Naive B cell (primary cell): ENCODE results near the gene HS6ST1. TPM values are rescaled to one million over a fixed set of nuclear protein-coding genes. Genes with fewer than 3 reads are reported as not detected.

Source experiments
- ATAC-seq, 2 donors: fragments of 150-1000 bp; cut with Tn5 transposase; 2 replicates each; pipeline ENCODE4 v1.10.0; 2021; ENCODE audit warnings: low read depth in 2 of 2, mild to moderate bottlenecking in 2 of 2, moderate library complexity in 2 of 2
- DNase-seq: peaks from one replicate; pipeline ENCODE4 v3.0.0; 2022
- H3K27ac Mint-ChIP-seq, 6 donors: one replicate each; pipeline ENCODE4 v1.8.0; 2020 to 2022; ENCODE audit warnings: mild to moderate bottlenecking in 6 of 6, mixed read lengths in 6 of 6, moderate library complexity in 5 of 6, inconsistent platforms in 2 of 6
- H3K27me3 Mint-ChIP-seq, 3 donors: one replicate each; pipeline ENCODE4 v1.8.0; 2021 to 2022; ENCODE audit warnings: mixed read lengths in 3 of 3, mild to moderate bottlenecking in 1 of 3
- H3K36me3 Mint-ChIP-seq, 2 donors: one replicate each; pipeline ENCODE4 v1.8.0; 2020 to 2022; ENCODE audit warnings: mixed read lengths in 2 of 2, inconsistent platforms in 1 of 2, mild to moderate bottlenecking in 1 of 2
- H3K4me1 Mint-ChIP-seq, 3 donors: one replicate each; pipeline ENCODE4 v1.8.0; 2020 to 2022; ENCODE audit warnings: mixed read lengths in 3 of 3, inconsistent platforms in 1 of 3, mild to moderate bottlenecking in 1 of 3, moderate library complexity in 1 of 3
- H3K4me3 Mint-ChIP-seq, 8 donors: one replicate each; pipeline ENCODE4 v1.8.0; 2020 to 2022; ENCODE audit warnings: mild to moderate bottlenecking in 8 of 8, mixed read lengths in 8 of 8, moderate library complexity in 8 of 8, inconsistent platforms in 2 of 8
- H3K9me3 Mint-ChIP-seq, 7 donors: one replicate each; pipeline ENCODE4 v1.8.0; 2020 to 2022; ENCODE audit warnings: mixed read lengths in 7 of 7, mild to moderate bottlenecking in 5 of 7, inconsistent platforms in 2 of 7, moderate library complexity in 1 of 7
- polyA plus RNA-seq, 6 donors: library from polyadenylated mRNA; unstranded; fragments of 300-500 nt; fragmentation: Illumina TruSeq; gene quantifications; one replicate each; pipeline ENCODE4 v1.2.3, GENCODE V29; 2021; ENCODE audit warnings: low read depth in 6 of 6

HS6ST1 gene
- polyA plus RNA-seq, 6 donors from 2014 or later: 3.3 to 11.5 (median 6.8) TPM

- H3K27ac Mint-ChIP-seq: no peak overlapping the region
- H3K4me3 Mint-ChIP-seq: no peak overlapping the region
- peaks cover 5 to 17% of the 10 kb centered on the region in 2 donors for H3K36me3 Mint-ChIP-seq
- peaks cover 33 to 64% (median 43%) of the 10 kb centered on the region in 3 donors for H3K4me1 Mint-ChIP-seq
- no peak for DNase-seq
- H3K9me3 Mint-ChIP-seq: peaks cover 0 to 7% (median 5%) of the 10 kb centered on the region in 7 donors
- ATAC-seq: no peak
- H3K27me3 Mint-ChIP-seq: no peaks in the 10 kb centered on the region
These were observed 17.1 kb downstream of the HS6ST1 start for GRCh38 chr2:128301501-128301966.

GRCh38 chr2:128301021-128301420 is 17.6 kb downstream of the HS6ST1 start:
- no peak for ATAC-seq
- no peak overlapping the region for H3K27ac Mint-ChIP-seq
- no peak for DNase-seq
- H3K36me3 Mint-ChIP-seq: peaks cover 5 to 17% of the 10 kb centered on the region in 2 donors
- no peaks in the 10 kb centered on the region for H3K27me3 Mint-ChIP-seq
- H3K4me3 Mint-ChIP-seq: no peak overlapping the region
- H3K9me3 Mint-ChIP-seq: peaks cover 0 to 7% (median 5%) of the 10 kb centered on the region in 7 donors
- H3K4me1 Mint-ChIP-seq: peaks cover 33 to 62% (median 49%) of the 10 kb centered on the region in 3 donors

GRCh38 chr2:128300151-128301020 is 18.3 kb downstream of the HS6ST1 start:
- Mint-ChIP-seq H3K9me3 (peaks cover 0 to 7% (median 5%) of the 10 kb centered on the region in 7 donors), H3K4me3 (no peak overlapping the region), H3K27me3 (no peaks in the 10 kb centered on the region), H3K27ac (no peak overlapping the region), H3K36me3 (peaks cover 5 to 17% of the 10 kb centered on the region in 2 donors), H3K4me1 (peaks cover 33 to 62% (median 51%) of the 10 kb centered on the region in 3 donors)
- DNase-seq (no peak), ATAC-seq (no peak)

GRCh38 chr2:128299628-128300027 is 19.0 kb downstream of the HS6ST1 start:
- Mint-ChIP-seq H3K9me3 (peaks cover 0 to 7% (median 5%) of the 10 kb centered on the region in 7 donors), H3K4me3 (no peak overlapping the region), H3K27me3 (no peaks in the 10 kb centered on the region), H3K27ac (no peak overlapping the region), H3K36me3 (peaks cover 5 to 17% of the 10 kb centered on the region in 2 donors), H3K4me1 (peaks cover 35 to 65% (median 56%) of the 10 kb centered on the region in 3 donors)
- DNase-seq: no peak
- no peak for ATAC-seq

- Mint-ChIP-seq H3K9me3 (peaks cover 0 to 7% (median 5%) of the 10 kb centered on the region in 7 donors), H3K4me1 (peaks cover 39 to 66% (median 57%) of the 10 kb centered on the region in 3 donors), H3K4me3 (peak overlapping the region in 1 of 8 donors; percentile 20), H3K27ac (peak overlapping the region in 2 of 6 donors; percentile 10 to 59), H3K27me3 (no peaks in the 10 kb centered on the region), H3K36me3 (peaks cover 5 to 17% of the 10 kb centered on the region in 2 donors)
- no peak for ATAC-seq
- no peak for DNase-seq
These were observed 19.7 kb downstream of the HS6ST1 start for GRCh38 chr2:128298846-128299507.

GRCh38 chr2:128298286-128298685 is 20.4 kb downstream of the HS6ST1 start:
- peaks cover 34 to 64% (median 56%) of the 10 kb centered on the region in 3 donors for H3K4me1 Mint-ChIP-seq
- H3K9me3 Mint-ChIP-seq: peaks cover 0 to 7% (median 5%) of the 10 kb centered on the region in 7 donors
- H3K27me3 Mint-ChIP-seq: no peaks in the 10 kb centered on the region
- no peak overlapping the region for H3K27ac Mint-ChIP-seq
- ATAC-seq (no peak), DNase-seq (no peak)
- H3K4me3 Mint-ChIP-seq: peak overlapping the region in 1 of 8 donors; percentile 3
- H3K36me3 Mint-ChIP-seq: peaks cover 5 to 17% of the 10 kb centered on the region in 2 donors

- no peak overlapping the region for H3K4me3 Mint-ChIP-seq
- H3K4me1 Mint-ChIP-seq: peaks cover 40 to 76% (median 60%) of the 10 kb centered on the region in 3 donors
- H3K9me3 Mint-ChIP-seq: peaks cover 0 to 7% (median 3%) of the 10 kb centered on the region in 7 donors
- DNase-seq (no peak), ATAC-seq (no peak)
- H3K27ac Mint-ChIP-seq: peak overlapping the region in 3 of 6 donors; percentile 21 to 59 (median 30)
- no peaks in the 10 kb centered on the region for H3K27me3 Mint-ChIP-seq
- H3K36me3 Mint-ChIP-seq: peaks cover 5 to 12% of the 10 kb centered on the region in 2 donors
These were observed 24.7 kb downstream of the HS6ST1 start for GRCh38 chr2:128293870-128294455.

- Mint-ChIP-seq H3K4me1 (peaks cover 40 to 82% (median 58%) of the 10 kb centered on the region in 3 donors), H3K27me3 (no peaks in the 10 kb centered on the region), H3K4me3 (no peak overlapping the region), H3K27ac (peak overlapping the region in 1 of 6 donors; percentile 53), H3K9me3 (peaks cover 0 to 5% (median 2%) of the 10 kb centered on the region in 7 donors), H3K36me3 (peaks cover 2 to 6% of the 10 kb centered on the region in 2 donors)
- DNase-seq (no peak), ATAC-seq (no peak)
These were observed 25.3 kb downstream of the HS6ST1 start for GRCh38 chr2:128293426-128293755.

GRCh38 chr2:128292599-128293425 is 25.9 kb downstream of the HS6ST1 start:
- no peaks in the 10 kb centered on the region for H3K9me3 Mint-ChIP-seq
- DNase-seq (no peak), ATAC-seq (no peak)
- peaks cover 0 to under 1% of the 10 kb centered on the region in 2 donors for H3K36me3 Mint-ChIP-seq
- peaks cover 39 to 86% (median 52%) of the 10 kb centered on the region in 3 donors for H3K4me1 Mint-ChIP-seq
- no peak overlapping the region for H3K4me3 Mint-ChIP-seq
- H3K27me3 Mint-ChIP-seq: no peaks in the 10 kb centered on the region
- peak overlapping the region in 2 of 6 donors; percentile 47 to 53 for H3K27ac Mint-ChIP-seq

- H3K4me3 Mint-ChIP-seq: no peak overlapping the region
- no peak for DNase-seq
- no peaks in the 10 kb centered on the region for H3K36me3 Mint-ChIP-seq
- H3K4me1 Mint-ChIP-seq: peaks cover 33 to 78% (median 49%) of the 10 kb centered on the region in 3 donors
- no peak for ATAC-seq
- H3K27ac Mint-ChIP-seq: peak overlapping the region in 2 of 6 donors; percentile 41 to 53
- H3K9me3 Mint-ChIP-seq: no peaks in the 10 kb centered on the region
- H3K27me3 Mint-ChIP-seq: no peaks in the 10 kb centered on the region
These were observed 26.6 kb downstream of the HS6ST1 start for GRCh38 chr2:128291844-128292598.

- no peaks in the 10 kb centered on the region for H3K36me3 Mint-ChIP-seq
- ATAC-seq (peak; percentile 78 to 79), DNase-seq (no peak)
- H3K4me3 Mint-ChIP-seq: no peak overlapping the region
- no peaks in the 10 kb centered on the region for H3K9me3 Mint-ChIP-seq
- no peak overlapping the region for H3K27ac Mint-ChIP-seq
- no peaks in the 10 kb centered on the region for H3K27me3 Mint-ChIP-seq
- peaks cover 27 to 72% (median 42%) of the 10 kb centered on the region in 3 donors for H3K4me1 Mint-ChIP-seq
These were observed 27.4 kb downstream of the HS6ST1 start for GRCh38 chr2:128291161-128291843.
